HCT116 (cell line): ENCODE data around the gene GPT2. TPM values are rescaled to one million over a fixed set of nuclear protein-coding genes. Genes with fewer than 3 reads are reported as not detected.

ENCODE experiments used
- ATAC-seq: fragments of 200-7000 bp; cut with Tn5 transposase; 2 replicates; pipeline ENCODE4 v1.9.1; 2020; ENCODE audit warnings: mild to moderate bottlenecking, moderate library complexity
- BruUV-seq: library from RNA; stranded (reverse); fragments of 400-500 nt; replicated peaks from 2 replicates; lab custom pipeline; 2021; lab: Mats Ljungman, UMichigan
- CTCF ChIA-PET: fragments of 300-600 bp; sonication (Branson Sonifier 250); formaldehyde crosslinking; loops from one replicate; lab custom pipeline; 2021; ENCODE audit warnings: antibody characterized with exemption; lab: Charles Lee
- POLR2A ChIA-PET: fragments of 300-600, 350-600 bp; sonication (Branson Sonifier 250); formaldehyde crosslinking; loops from one replicate; lab custom pipeline; 2021; ENCODE audit warnings: antibody characterized with exemption; lab: Charles Lee
- RAD21 ChIA-PET, 2 experiments: fragments of 300-600 bp; sonication (Branson Sonifier 250); formaldehyde crosslinking; loops; one replicate each; lab custom pipeline; 2023; ENCODE audit warnings: low total read pairs in 2 of 2; ENCODE audit not compliant: uncharacterized antibody in 2 of 2, unreplicated experiment in 2 of 2, low non-redundant PET in 1 of 2; lab: Charles Lee
- DNase-seq: peaks from one replicate; pipeline ENCODE4 v3.0.0-alpha.2; 2010; ENCODE audit warnings: low read depth, low spot score
- H2AFZ ChIP-seq: fragments of 200-600 bp; shearing (Covaris generic), sonication (generic); 2 replicates; pipeline ENCODE4 v1.6.1; 2017; ENCODE audit warnings: low read depth, mixed run types, mixed read lengths, antibody characterized with exemption, low read length; ENCODE audit not compliant: poor library complexity, severe bottlenecking
- H3K27ac ChIP-seq: 2 replicates; pipeline ENCODE4 v1.5.1; 2012; ENCODE audit warnings: low read depth, low read length
- H3K27me3 ChIP-seq: fragments of 200-600 bp; sonication (generic); 2 replicates; pipeline ENCODE4 v1.6.1; 2016; ENCODE audit warnings: mixed run types, low read length, mixed read lengths; ENCODE audit not compliant: insufficient read depth
- H3K36me3 ChIP-seq, 2 experiments: fragments of 200-500 bp in 1 of 2; fragments of 200-600 bp in 1 of 2; sonication (Bioruptor generic) in 1 of 2; sonication (generic) in 1 of 2; 2 replicates each; pipeline versions ENCODE4 v1.5.1 to v1.6.1; 2014 to 2016; ENCODE audit warnings: low read length in 2 of 2, inconsistent platforms in 1 of 2, mixed read lengths in 1 of 2, mixed run types in 1 of 2; ENCODE audit not compliant: insufficient read depth in 2 of 2, control insufficient read depth in 1 of 2
- H3K4me1 ChIP-seq, 2 experiments: fragments of 200-600 bp in 1 of 2; sonication (generic) in 1 of 2; 2 replicates each; pipeline versions ENCODE4 v1.5.1 to v1.6.1; 2012 to 2017; ENCODE audit warnings: low read length in 2 of 2, inconsistent platforms in 1 of 2, mild to moderate bottlenecking in 1 of 2, mixed read lengths in 1 of 2, mixed run types in 1 of 2, moderate library complexity in 1 of 2; ENCODE audit not compliant: insufficient read depth in 2 of 2, control insufficient read depth in 1 of 2
- H3K4me2 ChIP-seq: fragments of 200-600 bp; sonication (generic); 2 replicates; pipeline ENCODE4 v1.6.1; 2017; ENCODE audit warnings: mixed run types, low read length, mixed read lengths
- H3K4me3 ChIP-seq, 2 experiments: fragments of 200-600 bp in 1 of 2; sonication (generic) in 1 of 2; replicated peaks in 1 of 2; 2 replicates each; pipeline ENCODE4 v1.5.1; 2011 to 2016; ENCODE audit warnings: low read length in 2 of 2, control low read depth in 1 of 2, low read depth in 1 of 2, mild to moderate bottlenecking in 1 of 2, mixed read lengths in 1 of 2, mixed run types in 1 of 2
- H3K79me2 ChIP-seq: fragments of 200-600 bp; sonication (generic); 2 replicates; pipeline ENCODE4 v1.6.1; 2017; ENCODE audit warnings: mild to moderate bottlenecking, mixed run types, low read length, moderate library complexity, mixed read lengths; ENCODE audit not compliant: insufficient read depth
- H3K9ac ChIP-seq: fragments of 200-600 bp; sonication (generic); 2 replicates; pipeline ENCODE4 v1.6.1; 2016; ENCODE audit warnings: low read length, mixed read lengths
- H3K9me2 ChIP-seq: fragments of 200-600 bp; sonication (generic), shearing (Covaris generic); 2 replicates; pipeline ENCODE4 v1.6.1; 2017; ENCODE audit warnings: mixed run types, mild to moderate bottlenecking, moderate library complexity; ENCODE audit not compliant: insufficient read depth
- H3K9me3 ChIP-seq, 2 experiments: fragments of 200-500 bp in 1 of 2; fragments of 200-600 bp in 1 of 2; sonication (Bioruptor generic) in 1 of 2; sonication (generic) in 1 of 2; 2 replicates each; pipeline ENCODE4 v1.6.1; 2014 to 2017; ENCODE audit warnings: low read length in 2 of 2, mixed read lengths in 2 of 2, inconsistent platforms in 1 of 2, low read depth in 1 of 2, mild to moderate bottlenecking in 1 of 2, mixed run types in 1 of 2, moderate library complexity in 1 of 2; ENCODE audit not compliant: control insufficient read depth in 1 of 2, insufficient read depth in 1 of 2
- H4K20me1 ChIP-seq: fragments of 200-600 bp; sonication (generic), shearing (Covaris generic); 2 replicates; pipeline ENCODE4 v1.6.1; 2017; ENCODE audit warnings: mixed run types, mild to moderate bottlenecking, moderate library complexity; ENCODE audit not compliant: insufficient read depth
- CBX3 ChIP-seq: IDR thresholded peaks from 2 replicates; pipeline ENCODE4 v1.6.1; 2012; ENCODE audit warnings: low read depth
- CEBPB ChIP-seq: IDR thresholded peaks from 2 replicates; pipeline ENCODE4 v1.6.1; 2012; ENCODE audit warnings: low read depth
- EGR1 ChIP-seq: IDR thresholded peaks from 2 replicates; pipeline ENCODE4 v1.6.1; 2012; ENCODE audit warnings: low read depth
- ELF1 ChIP-seq: IDR thresholded peaks from 2 replicates; pipeline ENCODE4 v1.6.1; 2012; ENCODE audit warnings: low read depth, borderline replicate concordance
- EZH2 ChIP-seq: fragments of 200-600 bp; sonication (generic); IDR thresholded peaks from 2 replicates; pipeline ENCODE4 v1.6.1; 2017; ENCODE audit warnings: antibody characterized with exemption, mixed run types
- EZH2phosphoT487 ChIP-seq: fragments of 200-600 bp; IDR thresholded peaks from 2 replicates; pipeline ENCODE4 v1.6.1; 2018; ENCODE audit warnings: antibody characterized with exemption, borderline replicate concordance
- RAD21 ChIP-seq: IDR thresholded peaks from 2 replicates; pipeline ENCODE4 v1.6.1; 2012; ENCODE audit warnings: low read depth, mild to moderate bottlenecking
- SRF ChIP-seq: IDR thresholded peaks from 2 replicates; pipeline ENCODE4 v1.6.1; 2012; ENCODE audit warnings: low read depth
- YY1 ChIP-seq: IDR thresholded peaks from 2 replicates; pipeline ENCODE4 v1.6.1; 2011; ENCODE audit warnings: low read length, low read depth, moderate library complexity, mild to moderate bottlenecking; ENCODE audit not compliant: insufficient replicate concordance; ENCODE audit errors: extremely low read depth
- ZNF274 ChIP-seq: fragments of 200-500 bp; sonication (Bioruptor generic); IDR thresholded peaks from 2 replicates; pipeline ENCODE4 v1.6.1; 2014; ENCODE audit warnings: mild to moderate bottlenecking, low read depth, low read length, inconsistent platforms
- intact Hi-C: fragments of 100-400 bp; cut with micrococcal nuclease; formaldehyde crosslinking; loops from 2 replicates; pipeline ENCODE4 v1.10.0; 2022
- total RNA-seq: library from RNA; stranded (reverse); gene quantifications from one replicate; pipeline ENCODE4 v1.2.1, GENCODE V29; 2021; ENCODE audit not compliant: unreplicated experiment
- TF ChIP-seq, protein P1 (sequence below), 3 experiments: fragments of 200-600 bp in 1 of 3; sonication (generic) in 1 of 3; IDR thresholded peaks in 2 of 3; conservative IDR thresholded peaks in 1 of 3; 2 replicates each; pipeline ENCODE4 v1.5.1; 2012 to 2017; ENCODE audit warnings: low read depth in 2 of 3, low read length in 2 of 3, antibody characterized with exemption in 1 of 3, borderline replicate concordance in 1 of 3, control low read depth in 1 of 3, mild to moderate bottlenecking in 1 of 3, mixed read lengths in 1 of 3, mixed run types in 1 of 3, moderate library complexity in 1 of 3; ENCODE audit not compliant: insufficient read depth in 1 of 3
- TF ChIP-seq, protein P2 (sequence below): IDR thresholded peaks from 2 replicates; pipeline ENCODE4 v1.6.1; 2012

GPT2 gene
- total RNA-seq, 1 experiment from 2014 or later = 50.6 TPM

DNA sequence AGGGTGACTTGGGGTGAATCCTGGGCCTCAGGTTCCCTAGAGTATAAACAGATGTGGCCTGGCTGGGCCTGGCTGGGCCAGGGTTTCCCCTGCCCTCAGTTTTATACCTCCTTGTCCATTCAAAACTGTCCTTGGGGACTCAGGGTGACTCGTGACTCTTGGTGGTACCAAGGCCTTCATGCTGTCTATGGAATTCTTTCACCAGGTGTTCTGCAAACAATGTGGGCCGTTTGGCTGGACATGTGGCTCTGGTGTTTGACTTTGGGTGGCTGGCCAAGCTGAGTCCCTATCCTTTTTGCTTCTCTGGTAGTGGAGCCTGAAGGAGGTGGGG, 3.3 kb downstream of the GPT2 start:
- no peak overlapping the region for H3K4me2 ChIP-seq
- H3K79me2 ChIP-seq = 0 out of 2 replicates have a peak, but pooled peaks cover 2% of the 10 kb centered on the region
- RAD21 ChIA-PET = no interaction called here
- TF ChIP-seq CEBPB (no peak), SRF (no peak), EZH2 (no peak), ZNF274 (no peak), ELF1 (no peak), EGR1 (no peak), CBX3 (no peak), EZH2phosphoT487 (no peak), YY1 (no peak), RAD21 (no peak)
- TF ChIP-seq, protein P1, sequence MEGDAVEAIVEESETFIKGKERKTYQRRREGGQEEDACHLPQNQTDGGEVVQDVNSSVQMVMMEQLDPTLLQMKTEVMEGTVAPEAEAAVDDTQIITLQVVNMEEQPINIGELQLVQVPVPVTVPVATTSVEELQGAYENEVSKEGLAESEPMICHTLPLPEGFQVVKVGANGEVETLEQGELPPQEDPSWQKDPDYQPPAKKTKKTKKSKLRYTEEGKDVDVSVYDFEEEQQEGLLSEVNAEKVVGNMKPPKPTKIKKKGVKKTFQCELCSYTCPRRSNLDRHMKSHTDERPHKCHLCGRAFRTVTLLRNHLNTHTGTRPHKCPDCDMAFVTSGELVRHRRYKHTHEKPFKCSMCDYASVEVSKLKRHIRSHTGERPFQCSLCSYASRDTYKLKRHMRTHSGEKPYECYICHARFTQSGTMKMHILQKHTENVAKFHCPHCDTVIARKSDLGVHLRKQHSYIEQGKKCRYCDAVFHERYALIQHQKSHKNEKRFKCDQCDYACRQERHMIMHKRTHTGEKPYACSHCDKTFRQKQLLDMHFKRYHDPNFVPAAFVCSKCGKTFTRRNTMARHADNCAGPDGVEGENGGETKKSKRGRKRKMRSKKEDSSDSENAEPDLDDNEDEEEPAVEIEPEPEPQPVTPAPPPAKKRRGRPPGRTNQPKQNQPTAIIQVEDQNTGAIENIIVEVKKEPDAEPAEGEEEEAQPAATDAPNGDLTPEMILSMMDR (IDR thresholded peaks at IDR 0.05 in 2 of 3, conservative IDR thresholded peaks at IDR 0.05 in 1 of 3; ENCODE audit: borderline replicate concordance in 1 of 3, insufficient read depth in 1 of 3, low read depth in 2 of 3, low read length in 2 of 3) = no peak
- TF ChIP-seq, protein P2, sequence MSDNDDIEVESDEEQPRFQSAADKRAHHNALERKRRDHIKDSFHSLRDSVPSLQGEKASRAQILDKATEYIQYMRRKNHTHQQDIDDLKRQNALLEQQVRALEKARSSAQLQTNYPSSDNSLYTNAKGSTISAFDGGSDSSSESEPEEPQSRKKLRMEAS = no peak
- TF ChIP-seq, all 23 proteins: peak for 0
- Histone ChIP-seq H3K27me3 (no peaks in the 10 kb centered on the region), H3K9ac (no peak overlapping the region), H2AFZ (no peak overlapping the region), H3K4me1 (peaks cover 8 to 15% of the 10 kb centered on the region in 2 experiments), H3K9me3 (no peaks in the 10 kb centered on the region), H3K9me2 (no peaks in the 10 kb centered on the region), H3K27ac (no peak overlapping the region), H4K20me1 (no peaks in the 10 kb centered on the region), H3K4me3 (no peak overlapping the region), H3K36me3 (peaks cover 0 to 3% of the 10 kb centered on the region in 2 experiments; a peak in 2 of 4 replicates)
- DNase-seq (no peak), ATAC-seq (no peak)
- BruUV-seq = no TSS peak
- intact Hi-C loops = no loop called here
- POLR2A ChIA-PET = no interaction called here
- CTCF ChIA-PET = interaction anchor here (1.9 kb wide), 1 partner anchor 21 kb away, joined by 5 read pairs; no protein-coding TSS in a partner anchor
